GDM1 (cell line): Measurements from ENCODE around the gene PRAMEF17.
"Not testable (repeated sequence)": the region's sequence is repeated elsewhere in the genome, so short reads cannot be mapped to it uniquely, and the experiment has no call there.

Experiments
- DNase-seq: peaks from one replicate; lab custom pipeline; 2025; lab: John Stamatoyannopoulos, UW

PRAMEF17 gene

GRCh38 chr1:13389332-13389731 lies at the start of gene PRAMEF17:
Gene PRAMEF17 (plus strand): TSS chr1:13389632. CDS start chr1:13389658, 26 bp downstream.
- not testable (repeated sequence) for DNase-seq

GRCh38 chr1:13342496-13342895 lies 46.9 kb upstream of the PRAMEF17 start:
- not testable (repeated sequence) for DNase-seq

GRCh38 chr1:13347034-13347433 lies 42.4 kb upstream of the PRAMEF17 start, which contains the start of gene PRAMEF14:
Gene PRAMEF14 (minus strand): TSS chr1:13347134. CDS start chr1:13345314, 1,820 bp downstream.
- not testable (repeated sequence) for DNase-seq

- not testable (repeated sequence) for DNase-seq
Measured at GRCh38 chr1:13353476-13353875, 36.0 kb upstream of the PRAMEF17 start.

GRCh38 chr1:13354475-13354874 lies 35.0 kb upstream of the PRAMEF17 start:
- not testable (repeated sequence) for DNase-seq

GRCh38 chr1:13356774-13357173 lies 32.7 kb upstream of the PRAMEF17 start:
- DNase-seq = peak; percentile 20

GRCh38 chr1:13362364-13362763 lies 27.1 kb upstream of the PRAMEF17 start:
- not testable (repeated sequence) for DNase-seq

GRCh38 chr1:13364928-13365327 lies 24.5 kb upstream of the PRAMEF17 start:
- not testable (repeated sequence) for DNase-seq

GRCh38 chr1:13366536-13366935 lies 22.9 kb upstream of the PRAMEF17 start:
- not testable (repeated sequence) for DNase-seq

GRCh38 chr1:13368544-13368943 lies 20.9 kb upstream of the PRAMEF17 start:
- DNase-seq = not testable (repeated sequence)

GRCh38 chr1:13378983-13379382 lies 10.4 kb upstream of the PRAMEF17 start:
- DNase-seq = not testable (repeated sequence)

- DNase-seq = not testable (repeated sequence)
Measured at GRCh38 chr1:13380380-13380779, 9.1 kb upstream of the PRAMEF17 start.

GRCh38 chr1:13393004-13393403 lies 3.6 kb downstream of the PRAMEF17 start:
- DNase-seq = not testable (repeated sequence)

GRCh38 chr1:13394761-13395160 lies 5.3 kb downstream of the PRAMEF17 start:
- DNase-seq = not testable (repeated sequence)

GRCh38 chr1:13395311-13395710 lies 5.9 kb downstream of the PRAMEF17 start:
- not testable (repeated sequence) for DNase-seq

GRCh38 chr1:13407811-13408210 lies 18.4 kb downstream of the PRAMEF17 start:
- no peak for DNase-seq

GRCh38 chr1:13410150-13410549 lies 20.7 kb downstream of the PRAMEF17 start, which contains the start of gene PRAMEF20:
Gene PRAMEF20 (plus strand): TSS chr1:13410450. CDS start chr1:13416355, 5,905 bp downstream.
- DNase-seq = not testable (repeated sequence)

GRCh38 chr1:13430495-13430894 lies 41.1 kb downstream of the PRAMEF17 start:
- DNase-seq = no peak

- no peak for DNase-seq
Measured at GRCh38 chr1:13432251-13432650, 42.8 kb downstream of the PRAMEF17 start.

GRCh38 chr1:13433694-13434358 lies 44.4 kb downstream of the PRAMEF17 start:
- DNase-seq = not testable (repeated sequence)

GRCh38 chr1:13435458-13435857 lies 46.0 kb downstream of the PRAMEF17 start:
- no peak for DNase-seq

- DNase-seq = not testable (repeated sequence)
Measured at GRCh38 chr1:13439104-13439783, 49.8 kb downstream of the PRAMEF17 start.
